ENCODE measurements around the gene MAP3K10.
"Not testable (repeated sequence)": the region's sequence is repeated elsewhere in the genome, so short reads cannot be mapped to it uniquely, and the experiment has no call there.

GRCh38 chr19:40169482-40170302 is 21.5 kb upstream of the MAP3K10 start:
- not testable (repeated sequence) for TF ChIP-seq CTCF (conservative IDR thresholded peaks at IDR 0.05; ENCODE audit: low read depth, low read length); POLR2A (IDR thresholded peaks at IDR 0.05; ENCODE audit: low read depth, low read length); BHLHE40 (IDR thresholded peaks at IDR 0.05; ENCODE audit: low read depth, low read length); RAD21 (IDR thresholded peaks at IDR 0.05; ENCODE audit: low read length); MAZ (IDR thresholded peaks at IDR 0.05; ENCODE audit: borderline replicate concordance, low read depth, low read length); MXI1 (IDR thresholded peaks at IDR 0.05; ENCODE audit: borderline replicate concordance, low read depth, low read length); CEBPB (IDR thresholded peaks at IDR 0.05; ENCODE audit: low read depth, low read length); FOS (IDR thresholded peaks at IDR 0.05; ENCODE audit: low read depth, low read length); RCOR1 (IDR thresholded peaks at IDR 0.05; ENCODE audit: insufficient replicate concordance, low read length); CHD1 (IDR thresholded peaks at IDR 0.05; ENCODE audit: low read depth, low read length); ELK1 (IDR thresholded peaks at IDR 0.05; ENCODE audit: borderline replicate concordance, low read depth, low read length); MAFK (IDR thresholded peaks at IDR 0.05; ENCODE audit: low read depth, low read length); USF2 (IDR thresholded peaks at IDR 0.05; ENCODE audit: low read depth, low read length)
